SK-N-SH treated with all-trans-retinoic acid at 6 μM for 48 hours (cell line): Measurements from ENCODE around the gene ACADL.

ENCODE experiments used
- ATAC-seq: fragments of 200-7000 bp; cut with Tn5 transposase; 3 replicates; pipeline ENCODE4 v1.9.1; 2020; ENCODE audit warnings: mild to moderate bottlenecking, moderate library complexity
- ARNTL ChIP-seq: fragments of 450-650 bp; formaldehyde crosslinking; IDR thresholded peaks from 2 replicates; pipeline ENCODE4 v1.5.0; 2020; ENCODE audit warnings: low read depth, mild to moderate bottlenecking, moderate library complexity, borderline replicate concordance
- BACH2 ChIP-seq: fragments of 250-450 bp; sonication (Bioruptor Pico); IDR thresholded peaks from 2 replicates; pipeline ENCODE4 v1.9.0; 2021; ENCODE audit warnings: mild to moderate bottlenecking, borderline replicate concordance
- CSDC2 ChIP-seq: fragments of 250-450 bp; sonication (Bioruptor Pico); IDR thresholded peaks from 2 replicates; pipeline ENCODE4 v1.5.0; 2020; ENCODE audit warnings: mild to moderate bottlenecking, moderate library complexity
- GLIS3 ChIP-seq: fragments of 250-450 bp; sonication (Bioruptor Pico); IDR thresholded peaks from 2 replicates; pipeline ENCODE4 v1.5.0; 2020; ENCODE audit warnings: mild to moderate bottlenecking, moderate library complexity
- ISL1 ChIP-seq: fragments of 250-450 bp; sonication (Bioruptor Pico); IDR thresholded peaks from 2 replicates; pipeline ENCODE4 v2.1.2; 2022; ENCODE audit warnings: mild to moderate bottlenecking, moderate library complexity
- OSR1 ChIP-seq: fragments of 250-450 bp; sonication (Bioruptor Pico); IDR thresholded peaks from 2 replicates; pipeline ENCODE4 v1.8.0; 2022; ENCODE audit warnings: moderate library complexity, mild to moderate bottlenecking, inconsistent platforms
- PPARA ChIP-seq: fragments of 250-450 bp; sonication (Bioruptor Pico); IDR thresholded peaks from 2 replicates; pipeline ENCODE4 v1.5.0; 2020; ENCODE audit warnings: mild to moderate bottlenecking, borderline replicate concordance
- RARB ChIP-seq: fragments of 250-450 bp; sonication (Bioruptor Pico); IDR thresholded peaks from 2 replicates; pipeline ENCODE4 v1.8.0; 2021; ENCODE audit warnings: mild to moderate bottlenecking, moderate library complexity
- SNAI2 ChIP-seq: fragments of 250-450 bp; sonication (Bioruptor Pico); IDR thresholded peaks from 2 replicates; pipeline ENCODE4 v1.5.0; 2020; ENCODE audit warnings: mild to moderate bottlenecking, moderate library complexity
- TCF4 ChIP-seq: fragments of 250-450 bp; sonication (Bioruptor Pico); IDR thresholded peaks from 2 replicates; pipeline ENCODE4 v1.8.0; 2021; ENCODE audit warnings: mild to moderate bottlenecking, moderate library complexity, borderline replicate concordance
- TOX ChIP-seq: fragments of 250-450 bp; sonication (Bioruptor Pico); IDR thresholded peaks from 2 replicates; pipeline ENCODE4 v1.8.0; 2021; ENCODE audit warnings: mild to moderate bottlenecking, moderate library complexity, borderline replicate concordance
- ZC3H10 ChIP-seq: fragments of 250-450 bp; sonication (Bioruptor Pico); IDR thresholded peaks from 2 replicates; pipeline ENCODE4 v1.5.1; 2021; ENCODE audit warnings: mild to moderate bottlenecking, moderate library complexity
- ZFP3 ChIP-seq: fragments of 250-450 bp; sonication (Bioruptor Pico); IDR thresholded peaks from 2 replicates; pipeline ENCODE4 v1.5.0; 2020; ENCODE audit warnings: mild to moderate bottlenecking, moderate library complexity
- ZFP30 ChIP-seq: fragments of 450-650 bp; formaldehyde crosslinking; IDR thresholded peaks from 2 replicates; pipeline ENCODE4 v1.5.0; 2022; ENCODE audit warnings: mild to moderate bottlenecking, moderate library complexity
- ZNF70 ChIP-seq: fragments of 450-650 bp; formaldehyde crosslinking; IDR thresholded peaks from 2 replicates; pipeline ENCODE4 v1.5.0; 2020; ENCODE audit warnings: mild to moderate bottlenecking, moderate library complexity
- TF ChIP-seq, protein P1 (sequence below): fragments of 250-450 bp; sonication (Bioruptor Pico); IDR thresholded peaks from 2 replicates; pipeline ENCODE4 v1.5.1; 2020; ENCODE audit warnings: low read depth, mild to moderate bottlenecking, moderate library complexity
- TF ChIP-seq, protein P2 (sequence below): fragments of 250-450 bp; sonication (Bioruptor Pico); IDR thresholded peaks from 2 replicates; pipeline ENCODE4 v1.5.0; 2020; ENCODE audit warnings: mild to moderate bottlenecking, moderate library complexity
- TF ChIP-seq, protein P3 (sequence below): fragments of 250-450 bp; sonication (Bioruptor Pico); IDR thresholded peaks from 2 replicates; pipeline ENCODE4 v1.5.1; 2021; ENCODE audit warnings: mild to moderate bottlenecking, moderate library complexity
- TF ChIP-seq, protein P4 (sequence below): fragments of 250-450 bp; sonication (Bioruptor Pico); IDR thresholded peaks from 2 replicates; pipeline ENCODE4 v1.8.0; 2021; ENCODE audit warnings: low read depth, mild to moderate bottlenecking, moderate library complexity, borderline replicate concordance
- TF ChIP-seq, protein P5 (sequence below): fragments of 250-450 bp; sonication (Bioruptor Pico); IDR thresholded peaks from 2 replicates; pipeline ENCODE4 v1.8.0; 2020; ENCODE audit warnings: mild to moderate bottlenecking, moderate library complexity, borderline replicate concordance

The ACADL gene

DNA sequence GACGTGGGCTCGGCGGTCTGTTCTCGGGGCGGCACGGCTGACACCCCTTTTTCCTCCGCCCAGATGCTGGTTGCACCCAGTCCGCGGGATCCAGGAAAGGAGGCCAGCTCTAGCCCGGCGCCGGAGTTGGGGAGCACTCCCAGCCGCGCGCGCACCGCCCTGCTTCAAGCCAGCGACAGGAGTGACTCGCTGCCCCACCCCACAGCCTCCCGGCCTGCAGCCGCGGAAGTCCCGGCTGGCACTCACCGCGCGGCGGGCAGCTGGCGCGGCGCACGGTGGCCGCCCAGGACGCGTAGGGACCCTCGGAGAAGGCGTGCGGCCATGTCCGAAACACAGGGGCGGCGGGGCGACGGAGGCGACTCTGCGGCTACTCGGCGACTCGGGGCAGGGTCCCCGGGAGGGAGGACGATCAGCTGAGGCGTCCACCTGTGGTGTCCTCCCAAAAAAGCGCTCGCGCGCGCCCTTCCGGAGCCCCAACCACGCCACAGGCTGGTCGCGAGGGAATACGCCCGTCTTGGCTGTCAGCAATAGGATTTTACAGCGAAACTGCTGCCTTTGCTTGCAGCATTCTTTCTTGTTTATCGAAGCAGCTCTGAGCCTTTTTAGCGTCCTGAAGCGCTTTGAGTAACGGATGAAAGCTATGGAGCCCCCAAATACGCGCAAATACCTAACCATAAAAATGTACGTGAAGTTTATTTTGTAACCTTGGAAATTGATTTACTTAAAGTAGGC, at the start of gene ACADL:
ACADL (minus strand) TSS at position 507 of the 732 bp plus-strand sequence; CDS start at position 323, 184 bp downstream.
- TF ChIP-seq, protein P1, sequence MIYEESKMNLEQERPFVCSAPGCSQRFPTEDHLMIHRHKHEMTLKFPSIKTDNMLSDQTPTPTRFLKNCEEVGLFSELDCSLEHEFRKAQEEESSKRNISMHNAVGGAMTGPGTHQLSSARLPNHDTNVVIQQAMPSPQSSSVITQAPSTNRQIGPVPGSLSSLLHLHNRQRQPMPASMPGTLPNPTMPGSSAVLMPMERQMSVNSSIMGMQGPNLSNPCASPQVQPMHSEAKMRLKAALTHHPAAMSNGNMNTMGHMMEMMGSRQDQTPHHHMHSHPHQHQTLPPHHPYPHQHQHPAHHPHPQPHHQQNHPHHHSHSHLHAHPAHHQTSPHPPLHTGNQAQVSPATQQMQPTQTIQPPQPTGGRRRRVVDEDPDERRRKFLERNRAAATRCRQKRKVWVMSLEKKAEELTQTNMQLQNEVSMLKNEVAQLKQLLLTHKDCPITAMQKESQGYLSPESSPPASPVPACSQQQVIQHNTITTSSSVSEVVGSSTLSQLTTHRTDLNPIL (CRISPR knock-in tag): no peak
- TF ChIP-seq ARNTL (CRISPR knock-in tag) (no peak), OSR1 (CRISPR knock-in tag) (no peak), CSDC2 (CRISPR knock-in tag) (no peak), SNAI2 (CRISPR knock-in tag) (no peak), TOX (no peak), PPARA (CRISPR knock-in tag) (no peak), ZFP30 (no peak), ISL1 (CRISPR knock-in tag) (no peak), GLIS3 (CRISPR knock-in tag) (no peak), TCF4 (CRISPR knock-in tag) (no peak), RARB (CRISPR knock-in tag) (no peak), ZFP3 (CRISPR knock-in tag) (no peak), BACH2 (no peak), ZC3H10 (CRISPR knock-in tag) (no peak)
- TF ChIP-seq, protein P2, sequence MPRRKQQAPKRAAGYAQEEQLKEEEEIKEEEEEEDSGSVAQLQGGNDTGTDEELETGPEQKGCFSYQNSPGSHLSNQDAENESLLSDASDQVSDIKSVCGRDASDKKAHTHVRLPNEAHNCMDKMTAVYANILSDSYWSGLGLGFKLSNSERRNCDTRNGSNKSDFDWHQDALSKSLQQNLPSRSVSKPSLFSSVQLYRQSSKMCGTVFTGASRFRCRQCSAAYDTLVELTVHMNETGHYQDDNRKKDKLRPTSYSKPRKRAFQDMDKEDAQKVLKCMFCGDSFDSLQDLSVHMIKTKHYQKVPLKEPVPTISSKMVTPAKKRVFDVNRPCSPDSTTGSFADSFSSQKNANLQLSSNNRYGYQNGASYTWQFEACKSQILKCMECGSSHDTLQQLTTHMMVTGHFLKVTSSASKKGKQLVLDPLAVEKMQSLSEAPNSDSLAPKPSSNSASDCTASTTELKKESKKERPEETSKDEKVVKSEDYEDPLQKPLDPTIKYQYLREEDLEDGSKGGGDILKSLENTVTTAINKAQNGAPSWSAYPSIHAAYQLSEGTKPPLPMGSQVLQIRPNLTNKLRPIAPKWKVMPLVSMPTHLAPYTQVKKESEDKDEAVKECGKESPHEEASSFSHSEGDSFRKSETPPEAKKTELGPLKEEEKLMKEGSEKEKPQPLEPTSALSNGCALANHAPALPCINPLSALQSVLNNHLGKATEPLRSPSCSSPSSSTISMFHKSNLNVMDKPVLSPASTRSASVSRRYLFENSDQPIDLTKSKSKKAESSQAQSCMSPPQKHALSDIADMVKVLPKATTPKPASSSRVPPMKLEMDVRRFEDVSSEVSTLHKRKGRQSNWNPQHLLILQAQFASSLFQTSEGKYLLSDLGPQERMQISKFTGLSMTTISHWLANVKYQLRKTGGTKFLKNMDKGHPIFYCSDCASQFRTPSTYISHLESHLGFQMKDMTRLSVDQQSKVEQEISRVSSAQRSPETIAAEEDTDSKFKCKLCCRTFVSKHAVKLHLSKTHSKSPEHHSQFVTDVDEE (CRISPR knock-in tag): no peak
- TF ChIP-seq, protein P3, sequence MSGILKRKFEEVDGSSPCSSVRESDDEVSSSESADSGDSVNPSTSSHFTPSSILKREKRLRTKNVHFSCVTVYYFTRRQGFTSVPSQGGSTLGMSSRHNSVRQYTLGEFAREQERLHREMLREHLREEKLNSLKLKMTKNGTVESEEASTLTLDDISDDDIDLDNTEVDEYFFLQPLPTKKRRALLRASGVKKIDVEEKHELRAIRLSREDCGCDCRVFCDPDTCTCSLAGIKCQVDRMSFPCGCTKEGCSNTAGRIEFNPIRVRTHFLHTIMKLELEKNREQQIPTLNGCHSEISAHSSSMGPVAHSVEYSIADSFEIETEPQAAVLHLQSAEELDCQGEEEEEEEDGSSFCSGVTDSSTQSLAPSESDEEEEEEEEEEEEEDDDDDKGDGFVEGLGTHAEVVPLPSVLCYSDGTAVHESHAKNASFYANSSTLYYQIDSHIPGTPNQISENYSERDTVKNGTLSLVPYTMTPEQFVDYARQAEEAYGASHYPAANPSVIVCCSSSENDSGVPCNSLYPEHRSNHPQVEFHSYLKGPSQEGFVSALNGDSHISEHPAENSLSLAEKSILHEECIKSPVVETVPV (CRISPR knock-in tag): no peak
- ATAC-seq: peak; percentile 88

DNA sequence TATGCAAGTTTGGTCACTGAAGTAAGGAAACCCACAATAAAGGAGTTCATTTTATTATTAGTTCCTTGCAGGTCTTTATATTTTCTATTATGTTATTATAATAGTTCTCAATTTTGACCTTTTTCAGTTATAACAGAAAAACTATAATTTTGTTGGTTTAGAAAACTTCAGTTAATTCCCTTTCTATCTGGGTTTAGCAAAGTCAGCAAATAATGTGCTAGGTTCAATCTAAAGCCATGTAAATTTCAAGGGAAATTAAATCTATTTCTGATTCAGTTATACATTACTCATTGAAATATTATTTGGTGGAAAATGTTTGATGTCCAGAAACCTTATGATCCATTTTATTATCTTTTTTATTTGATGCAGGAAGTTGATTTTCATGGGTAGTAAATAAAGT, 46.1 kb upstream of the ACADL start:
- TF ChIP-seq, protein P4, sequence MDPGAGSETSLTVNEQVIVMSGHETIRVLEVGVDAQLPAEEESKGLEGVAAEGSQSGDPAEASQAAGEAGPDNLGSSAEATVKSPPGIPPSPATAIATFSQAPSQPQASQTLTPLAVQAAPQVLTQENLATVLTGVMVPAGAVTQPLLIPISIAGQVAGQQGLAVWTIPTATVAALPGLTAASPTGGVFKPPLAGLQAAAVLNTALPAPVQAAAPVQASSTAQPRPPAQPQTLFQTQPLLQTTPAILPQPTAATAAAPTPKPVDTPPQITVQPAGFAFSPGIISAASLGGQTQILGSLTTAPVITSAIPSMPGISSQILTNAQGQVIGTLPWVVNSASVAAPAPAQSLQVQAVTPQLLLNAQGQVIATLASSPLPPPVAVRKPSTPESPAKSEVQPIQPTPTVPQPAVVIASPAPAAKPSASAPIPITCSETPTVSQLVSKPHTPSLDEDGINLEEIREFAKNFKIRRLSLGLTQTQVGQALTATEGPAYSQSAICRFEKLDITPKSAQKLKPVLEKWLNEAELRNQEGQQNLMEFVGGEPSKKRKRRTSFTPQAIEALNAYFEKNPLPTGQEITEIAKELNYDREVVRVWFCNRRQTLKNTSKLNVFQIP (CRISPR knock-in tag): no peak
- TF ChIP-seq ZC3H10 (CRISPR knock-in tag): no peak
- TF ChIP-seq CSDC2 (CRISPR knock-in tag): no peak
- TF ChIP-seq TCF4 (CRISPR knock-in tag): no peak
- ATAC-seq: no peak

DNA sequence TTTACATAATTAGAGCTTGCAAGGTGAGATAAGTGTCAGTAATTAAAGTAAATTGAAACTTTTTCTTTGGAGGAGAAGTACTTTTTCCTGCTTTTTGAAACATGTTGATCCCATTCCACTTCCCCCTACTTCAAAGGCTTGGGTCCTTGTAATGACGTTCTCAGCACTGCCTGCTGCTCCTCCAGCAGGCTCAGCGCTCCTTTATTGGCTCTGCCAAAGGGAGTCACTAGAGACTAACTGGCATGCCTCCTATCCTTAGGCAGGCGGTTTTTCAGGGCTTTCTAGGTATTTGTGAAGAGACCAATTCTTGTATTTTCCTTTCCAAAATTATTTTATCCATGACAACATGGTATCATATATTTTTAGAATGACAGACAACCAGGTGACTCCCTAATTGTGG, 43.9 kb upstream of the ACADL start:
- ATAC-seq: no peak
- TF ChIP-seq, protein P5, sequence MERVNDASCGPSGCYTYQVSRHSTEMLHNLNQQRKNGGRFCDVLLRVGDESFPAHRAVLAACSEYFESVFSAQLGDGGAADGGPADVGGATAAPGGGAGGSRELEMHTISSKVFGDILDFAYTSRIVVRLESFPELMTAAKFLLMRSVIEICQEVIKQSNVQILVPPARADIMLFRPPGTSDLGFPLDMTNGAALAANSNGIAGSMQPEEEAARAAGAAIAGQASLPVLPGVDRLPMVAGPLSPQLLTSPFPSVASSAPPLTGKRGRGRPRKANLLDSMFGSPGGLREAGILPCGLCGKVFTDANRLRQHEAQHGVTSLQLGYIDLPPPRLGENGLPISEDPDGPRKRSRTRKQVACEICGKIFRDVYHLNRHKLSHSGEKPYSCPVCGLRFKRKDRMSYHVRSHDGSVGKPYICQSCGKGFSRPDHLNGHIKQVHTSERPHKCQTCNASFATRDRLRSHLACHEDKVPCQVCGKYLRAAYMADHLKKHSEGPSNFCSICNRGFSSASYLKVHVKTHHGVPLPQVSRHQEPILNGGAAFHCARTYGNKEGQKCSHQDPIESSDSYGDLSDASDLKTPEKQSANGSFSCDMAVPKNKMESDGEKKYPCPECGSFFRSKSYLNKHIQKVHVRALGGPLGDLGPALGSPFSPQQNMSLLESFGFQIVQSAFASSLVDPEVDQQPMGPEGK (CRISPR knock-in tag): no peak
- TF ChIP-seq RARB (CRISPR knock-in tag): no peak
- TF ChIP-seq TOX: no peak
- TF ChIP-seq ZFP30: no peak
- no peak for TF ChIP-seq ARNTL (CRISPR knock-in tag)
- TF ChIP-seq, protein P1 (CRISPR knock-in tag): no peak
- no peak for TF ChIP-seq ZNF70 (CRISPR knock-in tag)
- no peak for TF ChIP-seq BACH2
- TF ChIP-seq, protein P3 (CRISPR knock-in tag): no peak
- TF ChIP-seq ZC3H10 (CRISPR knock-in tag): no peak
- TF ChIP-seq ISL1 (CRISPR knock-in tag): no peak
- TF ChIP-seq, protein P4 (CRISPR knock-in tag): no peak
- no peak for TF ChIP-seq PPARA (CRISPR knock-in tag)
